TTC549 (cell line): ENCODE results near the gene MPC1.

ENCODE experiments used
- FAIRE-seq: peaks from 2 replicates; lab custom pipeline; 2012; peaks lifted over from hg19 to GRCh38; lab: Jason Lieb, UNC

Gene MPC1

GRCh38 chr6:166343150-166343487 lies 39.6 kb downstream of the MPC1 start:
- FAIRE-seq = no peak

GRCh38 chr6:166342349-166343149 lies 40.2 kb downstream of the MPC1 start, which contains the start of gene SFT2D1:
TSS of gene SFT2D1 (minus strand) at chr6:166342545. CDS start at chr6:166342481, 64 bp downstream.
- no peak for FAIRE-seq

- no peak for FAIRE-seq
These were observed 40.8 kb downstream of the MPC1 start for GRCh38 chr6:166341977-166342348.

GRCh38 chr6:166341464-166341863 lies 41.3 kb downstream of the MPC1 start:
- FAIRE-seq = no peak

GRCh38 chr6:166338854-166339253 lies 43.9 kb downstream of the MPC1 start:
- FAIRE-seq = no peak

- no peak for FAIRE-seq
These were observed 45.9 kb downstream of the MPC1 start for GRCh38 chr6:166336847-166337246.

GRCh38 chr6:166335378-166336302 lies 47.1 kb downstream of the MPC1 start:
- FAIRE-seq = no peak

GRCh38 chr6:166334878-166335277 lies 47.9 kb downstream of the MPC1 start:
- no peak for FAIRE-seq

GRCh38 chr6:166333172-166333995 lies 49.4 kb downstream of the MPC1 start:
- FAIRE-seq = no peak

GRCh38 chr6:166331503-166332415 lies 51.0 kb downstream of the MPC1 start:
- no peak for FAIRE-seq

- FAIRE-seq = no peak
These were observed 52.1 kb downstream of the MPC1 start for GRCh38 chr6:166330612-166331011.

GRCh38 chr6:166325383-166326042 lies 57.2 kb downstream of the MPC1 start:
- no peak for FAIRE-seq

GRCh38 chr6:166323395-166323794 lies 59.3 kb downstream of the MPC1 start:
- FAIRE-seq = no peak

- no peak for FAIRE-seq
These were observed 63.8 kb downstream of the MPC1 start for GRCh38 chr6:166318649-166319600.

GRCh38 chr6:166318227-166318626 lies 64.5 kb downstream of the MPC1 start:
- FAIRE-seq = no peak

- no peak for FAIRE-seq
These were observed 65.2 kb downstream of the MPC1 start for GRCh38 chr6:166317261-166318212.

- no peak for FAIRE-seq
These were observed 67.3 kb downstream of the MPC1 start for GRCh38 chr6:166315436-166315835.
